NCI-H82 treated with DMSO at 0.1 percent for 48 hours (cell line): ENCODE data around the gene VPS8.

Source experiments
- DNase-seq: peaks from one replicate; lab custom pipeline; 2025; ENCODE audit not compliant: unreplicated experiment; lab: John Stamatoyannopoulos, UW

The VPS8 gene

DNA sequence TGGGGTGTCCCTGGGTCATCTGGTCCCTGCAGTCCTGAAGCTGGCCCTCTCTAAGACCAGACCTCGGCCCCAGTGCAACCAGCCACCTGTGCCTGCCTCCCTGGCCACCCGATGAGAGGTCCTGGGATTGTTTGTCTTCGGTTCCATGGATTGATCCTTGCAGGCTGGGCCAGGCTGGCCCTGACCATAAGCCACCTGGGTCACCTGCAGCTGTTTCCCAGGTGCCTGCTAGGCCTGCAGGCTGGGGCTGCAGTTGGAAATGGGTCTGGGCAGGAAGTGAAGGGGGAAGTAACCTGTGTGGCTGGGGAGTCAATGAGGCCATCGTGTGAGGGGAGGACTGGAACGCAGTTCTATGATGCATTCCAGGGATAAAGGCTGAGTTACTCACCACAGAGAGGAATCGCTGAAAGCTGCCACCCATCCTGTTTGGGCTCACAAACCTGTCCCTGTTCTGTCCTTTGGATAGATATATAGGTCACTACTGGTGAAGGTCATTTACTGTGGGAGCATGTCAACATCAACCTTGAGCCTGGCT, 30.9 kb upstream of the VPS8 start:
- DNase-seq, result no peak

DNA sequence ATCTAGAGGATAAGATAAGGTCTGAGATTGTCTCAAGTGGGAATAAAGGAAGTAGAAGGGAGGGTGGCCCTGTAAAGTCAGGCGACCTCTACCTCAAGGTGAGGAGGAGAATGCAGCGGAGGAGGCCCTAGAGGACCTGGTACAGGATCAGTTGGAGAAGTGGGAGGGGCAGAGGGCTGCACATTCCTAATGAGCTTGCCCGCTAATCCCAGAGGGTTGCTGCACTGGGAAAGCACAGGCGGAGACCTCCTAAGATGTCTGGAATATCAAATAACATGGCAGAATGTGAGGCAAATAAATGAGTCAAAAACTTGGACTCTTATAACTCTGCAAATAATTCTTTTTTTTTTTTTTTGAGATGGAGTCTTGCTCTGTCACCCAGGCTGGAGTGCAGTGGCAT, 30.2 kb upstream of the VPS8 start:
- peak; percentile 47 for DNase-seq

DNA sequence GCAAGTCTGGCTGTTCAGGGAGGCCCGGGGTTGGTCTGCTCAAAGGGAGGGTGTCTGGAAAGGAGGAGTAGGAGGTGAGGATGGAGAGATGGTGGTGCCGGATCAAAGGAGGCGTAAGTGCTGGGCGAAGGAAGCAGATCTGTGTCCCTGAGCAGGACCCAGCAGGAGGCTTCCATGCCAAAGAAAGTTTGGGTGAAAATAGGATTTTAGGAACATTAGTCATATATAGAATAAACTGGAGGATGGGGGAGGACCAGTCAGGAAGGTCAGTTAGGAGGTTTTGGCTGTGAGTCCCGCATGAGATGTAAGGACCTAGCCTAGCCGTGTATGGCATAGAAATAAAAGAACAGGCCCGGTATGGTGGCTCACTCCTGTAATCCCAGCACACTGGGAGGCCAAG, 28.6 kb upstream of the VPS8 start:
- DNase-seq, result no peak

DNA sequence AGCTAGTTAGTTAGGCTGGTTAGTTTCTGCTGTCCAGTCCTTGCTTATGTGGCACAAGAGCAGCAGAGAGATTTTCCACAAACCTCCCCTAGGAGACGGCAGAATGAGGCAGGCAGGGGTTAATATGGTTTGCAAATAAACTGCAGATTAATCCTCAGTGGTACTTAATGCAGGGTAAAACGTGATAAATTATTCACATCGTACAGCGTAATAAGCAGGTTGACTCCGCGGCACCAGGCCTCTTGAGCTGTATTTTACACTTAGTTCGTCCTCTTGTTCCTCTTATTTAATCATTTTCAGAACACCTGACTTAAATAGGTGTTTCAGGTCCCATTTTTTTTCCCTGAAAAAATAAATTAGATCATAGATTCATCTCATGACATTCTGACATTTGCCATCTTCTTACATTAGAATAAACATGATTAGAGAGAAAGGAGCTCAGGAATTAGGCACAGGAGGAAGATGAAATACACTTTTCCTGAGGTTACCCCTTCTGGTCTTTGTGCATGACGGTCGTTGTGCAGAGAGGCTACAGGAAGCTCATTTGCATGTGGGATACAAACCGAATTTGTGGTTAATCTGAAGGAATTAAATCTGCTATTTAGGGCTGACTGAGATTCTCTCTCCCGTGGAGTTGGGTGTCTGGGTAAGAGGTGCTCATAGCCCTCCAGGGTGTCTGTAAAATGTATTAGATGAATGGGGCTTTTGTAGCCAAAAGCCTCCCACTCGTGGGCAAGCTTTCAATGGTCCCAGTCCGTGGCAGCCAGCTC, 27.1 kb upstream of the VPS8 start:
- no peak for DNase-seq

DNA sequence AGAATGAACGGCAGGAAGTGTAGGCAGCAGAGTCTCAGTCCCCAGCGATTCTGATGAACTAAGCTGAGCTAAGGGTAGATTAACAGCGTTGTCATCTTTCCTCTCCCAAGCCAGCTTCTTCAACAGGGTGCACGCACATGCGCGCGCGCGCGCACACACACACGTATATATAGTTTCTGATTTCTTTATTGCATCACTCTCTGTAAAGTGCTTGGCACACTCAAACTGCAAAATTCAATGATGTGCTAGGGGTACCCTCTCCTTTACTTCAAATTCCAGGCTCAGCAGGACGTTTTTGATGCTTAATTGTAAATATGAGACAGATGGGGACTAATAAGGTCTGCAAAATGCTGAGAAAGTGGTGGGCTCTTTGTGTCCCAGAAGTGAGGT, 26.1 kb upstream of the VPS8 start:
- DNase-seq, result no peak

DNA sequence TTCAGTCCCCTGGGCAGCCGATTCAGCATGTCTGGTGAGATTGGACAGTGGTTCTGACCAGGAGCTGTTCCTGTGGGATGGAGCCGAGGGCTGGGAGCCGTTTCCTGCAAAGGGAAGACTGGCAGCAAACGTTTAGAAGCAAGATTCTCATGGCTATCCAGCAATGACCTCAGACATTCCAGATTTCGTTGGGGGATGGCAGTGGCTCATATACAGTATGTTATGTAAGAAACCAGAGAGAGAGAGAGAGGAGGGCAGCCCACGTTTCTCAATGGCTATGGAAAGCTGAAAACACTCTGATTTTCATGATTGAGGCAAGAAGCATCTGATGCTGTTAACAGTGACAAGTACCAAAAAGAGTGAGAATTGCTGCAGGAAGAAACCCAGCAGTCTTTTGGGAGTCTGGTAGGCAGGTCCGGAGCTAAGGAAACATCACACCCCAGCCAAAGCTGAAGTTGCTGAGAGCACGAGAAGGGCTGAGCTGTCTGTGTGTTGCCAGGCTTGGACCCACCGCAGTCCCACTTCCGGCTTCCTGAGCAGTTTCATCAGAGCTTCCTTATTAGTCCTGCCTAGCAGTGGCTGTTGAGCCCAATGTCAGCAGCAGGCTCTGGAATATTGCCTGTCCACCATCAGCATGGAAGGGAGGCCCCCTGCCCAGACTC, 25.6 kb upstream of the VPS8 start:
- no peak for DNase-seq

DNA sequence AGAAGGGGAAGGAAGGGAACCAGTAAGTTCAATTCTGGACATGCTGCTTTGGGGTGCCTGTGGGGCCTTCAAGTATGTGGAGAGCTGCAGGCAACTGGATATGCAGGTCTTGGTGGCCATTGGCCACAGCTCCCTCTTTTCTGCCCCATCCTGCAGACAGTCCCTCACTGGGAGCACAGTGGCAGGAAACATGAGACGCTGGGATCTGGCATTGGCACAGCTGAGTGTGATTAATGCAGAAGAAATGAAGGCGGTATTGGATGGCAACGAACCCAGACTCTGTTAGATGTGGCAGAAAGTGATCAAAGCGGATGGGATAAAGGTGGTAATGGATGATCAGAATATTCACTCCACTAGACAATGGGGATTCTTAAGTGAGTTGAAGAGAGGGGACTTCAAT, 23.2 kb upstream of the VPS8 start:
- DNase-seq, result no peak

DNA sequence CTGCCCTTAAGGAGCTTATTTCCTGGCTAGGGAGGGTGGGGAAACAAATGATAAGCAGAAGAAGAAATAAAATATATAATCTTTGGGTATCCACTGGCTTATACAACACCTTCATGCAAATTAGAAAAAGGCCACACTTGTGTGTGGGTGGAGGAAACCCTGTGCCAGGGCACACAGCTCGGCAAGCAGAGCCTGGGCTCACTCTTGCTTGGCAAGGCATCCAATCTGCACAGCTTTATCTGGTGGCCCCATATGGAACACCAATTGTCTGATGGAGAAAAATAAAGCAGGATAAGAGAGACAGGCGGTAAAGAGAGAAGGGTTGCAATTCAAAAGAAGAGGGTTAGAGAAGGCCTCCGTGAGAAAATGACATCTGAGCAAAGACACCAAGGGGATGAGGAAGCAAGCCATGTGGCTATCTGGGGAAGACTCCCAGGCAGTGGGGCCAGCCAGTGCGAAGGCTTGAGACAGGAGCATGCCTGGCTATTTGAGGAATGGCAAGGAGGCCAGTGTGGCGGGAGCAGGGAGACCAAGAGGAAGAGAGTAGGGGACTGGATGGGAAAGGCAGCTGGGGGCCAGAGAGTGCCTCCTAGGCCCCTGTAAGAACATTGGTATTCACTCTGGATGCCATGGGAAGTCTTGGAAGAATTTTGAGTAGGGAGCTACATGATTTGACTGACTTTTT, 22.5 kb upstream of the VPS8 start:
- no peak for DNase-seq

DNA sequence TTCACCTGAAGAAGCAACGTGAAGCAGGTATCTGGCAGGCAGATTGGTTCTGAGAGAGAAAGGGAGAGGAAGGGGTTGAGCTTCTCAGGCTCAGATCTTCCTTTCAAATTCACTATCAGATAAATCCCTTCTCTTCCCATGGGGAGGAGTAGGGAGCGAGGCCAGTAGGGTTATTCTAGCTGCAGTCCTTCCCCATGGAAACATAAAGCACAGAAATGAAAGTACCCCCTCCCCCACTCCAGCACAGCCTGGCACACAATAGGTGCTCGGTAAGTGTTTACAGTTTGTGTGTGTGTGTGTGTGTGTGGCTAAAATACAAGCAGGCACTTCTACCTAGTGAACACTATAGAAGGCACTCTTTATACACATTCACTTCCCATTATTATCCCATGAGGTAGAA, 20.8 kb upstream of the VPS8 start:
- no peak for DNase-seq

DNA sequence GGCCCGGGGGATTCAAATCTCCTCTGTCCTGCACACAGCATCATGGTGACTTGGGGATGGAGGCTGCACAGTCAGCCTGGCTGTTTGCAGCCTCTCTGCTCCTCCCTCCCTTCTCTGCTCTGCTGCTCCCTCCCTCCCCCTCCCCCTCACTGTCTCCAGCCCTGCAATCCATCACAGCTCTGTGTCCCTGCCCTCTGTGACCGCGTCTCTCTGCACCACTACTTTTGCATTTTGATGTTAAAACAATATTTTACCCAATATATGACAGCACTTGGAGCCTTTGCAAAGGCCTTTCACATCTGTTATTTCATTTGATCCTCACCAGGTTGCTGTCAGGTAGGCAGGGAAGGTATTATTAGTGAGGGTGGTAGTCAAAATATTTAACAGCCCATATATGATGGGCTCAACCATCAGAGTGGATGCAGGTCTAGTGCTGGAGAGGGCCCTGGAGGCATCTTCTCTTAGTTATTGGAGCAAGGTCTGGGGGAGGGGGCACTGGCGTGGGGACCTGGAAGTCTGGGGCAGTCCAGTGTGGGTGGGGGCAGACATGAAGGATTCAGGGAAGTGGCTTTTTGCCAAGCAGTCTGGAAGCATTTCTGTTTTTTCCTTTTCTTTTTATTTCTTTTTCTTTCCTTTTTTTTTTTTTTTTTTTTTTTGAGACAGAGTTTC, 16.3 kb upstream of the VPS8 start:
- no peak for DNase-seq

DNA sequence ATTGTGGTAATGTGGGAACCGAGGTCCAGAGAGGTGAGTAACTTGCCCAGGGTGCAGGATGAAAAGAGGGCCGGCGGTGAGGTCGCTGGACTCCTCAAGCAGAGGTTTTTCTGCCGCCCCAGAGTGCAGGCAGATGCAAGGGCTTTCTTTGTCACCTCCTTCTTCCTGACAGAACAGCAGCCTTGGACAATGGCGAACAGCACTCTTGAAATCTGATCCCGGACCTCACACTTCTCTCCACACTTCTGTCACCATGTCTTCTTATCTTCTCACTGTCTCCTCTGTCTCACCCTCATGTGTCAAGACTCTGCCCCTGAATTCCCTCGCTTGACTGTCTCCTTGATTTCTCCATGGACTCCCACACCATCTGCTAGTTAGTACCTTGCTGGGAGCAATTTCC, 15.4 kb upstream of the VPS8 start:
- no peak for DNase-seq

DNA sequence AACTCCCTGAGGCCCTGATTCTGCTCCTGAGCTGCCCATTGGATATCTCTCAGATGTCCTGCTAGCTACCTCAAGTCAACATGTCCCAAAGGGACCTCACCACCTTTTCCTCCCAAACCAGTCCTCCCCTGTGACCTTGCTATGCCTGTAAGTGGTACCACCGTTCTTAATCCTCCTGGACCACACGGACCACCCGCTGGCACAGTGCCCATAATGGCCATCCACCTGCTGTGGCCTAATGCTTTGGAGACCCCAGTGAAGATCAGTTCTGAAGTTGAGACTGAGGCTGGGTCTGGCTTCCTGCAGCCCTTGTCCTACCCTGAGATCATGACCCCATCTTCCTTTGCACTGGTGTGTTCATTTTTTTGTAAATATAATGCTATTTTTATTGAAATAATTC, 15.0 kb upstream of the VPS8 start:
- DNase-seq, result no peak

DNA sequence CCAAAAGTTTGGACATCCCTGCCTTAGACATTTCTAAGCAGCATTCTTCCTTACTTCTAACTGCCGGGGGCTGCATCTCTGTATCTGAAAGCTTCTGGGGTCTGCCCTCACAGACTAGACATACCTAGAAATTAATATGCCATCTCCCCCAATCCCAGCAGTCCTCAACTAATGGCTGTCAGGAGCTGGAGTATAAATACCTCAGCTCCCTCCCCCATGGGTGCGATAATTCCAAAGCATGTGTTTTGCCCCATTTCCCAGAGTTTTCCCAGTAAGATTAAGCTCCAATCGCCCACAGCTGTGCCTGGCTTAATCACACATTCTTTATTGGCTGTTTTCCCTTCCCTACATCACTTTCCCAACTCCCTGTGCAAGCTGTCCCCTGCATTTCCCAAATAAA, 13.8 kb upstream of the VPS8 start:
- DNase-seq, result no peak

DNA sequence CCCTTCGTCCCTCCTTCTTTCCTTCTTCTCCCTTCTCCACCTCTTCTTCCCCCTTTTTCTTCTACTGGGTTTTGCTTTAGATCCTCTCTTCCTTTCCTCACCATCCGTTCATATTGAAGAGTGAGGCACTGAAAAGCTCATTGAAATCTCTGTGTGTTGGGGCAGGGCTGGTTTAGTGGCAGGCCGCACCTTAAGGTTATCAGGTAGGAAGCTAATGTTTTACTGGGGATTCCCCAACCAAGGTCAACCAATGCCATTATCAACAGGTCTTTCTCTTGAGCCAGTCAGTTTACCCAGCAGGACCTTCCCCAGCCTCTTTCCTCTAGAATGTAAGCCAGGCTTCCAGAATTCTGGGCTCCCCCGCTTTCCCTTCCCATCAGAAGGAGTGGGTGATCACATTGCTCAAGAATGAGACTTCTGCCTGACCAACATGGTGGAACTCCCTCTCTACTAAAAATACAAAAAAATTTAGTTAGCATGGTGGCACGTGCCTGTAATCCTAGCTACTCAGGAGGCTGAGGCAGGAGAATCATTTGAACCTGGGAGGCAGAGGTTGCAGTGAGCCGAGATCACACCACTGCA, 11.5 kb upstream of the VPS8 start:
- DNase-seq, result no peak

DNA sequence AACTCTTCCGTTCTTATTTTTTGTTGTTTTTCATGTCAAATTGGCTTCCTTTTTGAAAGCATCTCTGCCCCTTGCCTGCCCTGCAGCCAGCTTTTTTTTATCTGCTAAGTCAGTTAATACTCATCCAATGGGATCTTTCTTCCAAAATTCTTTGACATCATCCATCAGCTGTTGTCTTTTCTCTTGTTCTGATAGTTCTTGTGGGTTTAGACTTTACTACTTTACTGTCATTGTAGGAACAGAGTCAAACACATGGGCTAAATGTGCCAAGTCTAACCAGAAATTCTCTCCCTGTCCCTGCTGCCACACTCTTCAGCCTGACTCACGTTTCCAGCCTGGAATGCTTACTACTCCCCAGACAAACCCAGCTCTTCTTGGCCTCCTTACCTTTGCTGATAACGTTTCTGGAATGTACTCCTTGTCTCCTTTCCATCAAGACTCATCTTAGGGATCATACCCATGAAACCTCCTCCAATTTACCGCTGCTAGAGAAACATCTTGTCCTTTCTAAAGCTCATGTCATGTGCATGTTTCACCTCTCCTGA, 10.7 kb upstream of the VPS8 start:
- no peak for DNase-seq

DNA sequence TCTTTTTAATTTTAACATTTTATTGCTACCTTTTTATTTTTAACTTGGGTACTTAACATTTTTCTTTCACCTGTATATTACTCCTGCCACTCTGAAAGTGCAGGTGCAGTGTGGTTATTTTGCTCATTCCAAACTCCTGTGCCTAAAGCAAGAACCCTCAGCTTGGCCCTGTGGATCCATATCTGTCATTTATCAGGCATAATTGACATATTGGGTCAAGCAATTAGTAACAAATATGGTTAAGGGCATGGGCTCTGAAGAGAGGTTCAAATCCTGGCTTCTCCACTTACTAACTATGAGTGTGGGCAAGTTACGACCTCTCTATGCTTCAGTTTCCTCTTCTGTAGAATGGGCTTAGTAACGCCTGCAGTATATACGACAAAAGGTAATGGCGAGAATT, 9.8 kb upstream of the VPS8 start:
- DNase-seq, result no peak

DNA sequence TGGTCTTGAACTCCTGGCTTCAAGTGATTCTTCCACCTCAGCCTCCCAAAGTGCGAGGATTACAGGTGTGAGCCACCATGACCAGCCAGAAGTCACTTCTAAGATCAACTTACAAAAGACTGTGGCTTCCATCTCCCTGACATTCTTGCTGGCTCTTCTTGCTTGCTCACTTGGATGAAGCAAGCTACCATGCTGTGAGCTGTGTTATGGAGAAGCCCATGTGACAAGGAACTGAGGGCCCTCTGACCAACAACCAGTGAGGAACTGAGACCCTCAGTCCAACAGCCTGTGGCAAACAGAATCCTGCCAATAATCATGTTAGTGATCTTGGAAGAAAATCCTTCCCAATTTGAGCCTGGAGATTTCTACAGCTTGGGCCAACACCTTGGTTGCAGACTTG, 7.2 kb upstream of the VPS8 start:
- DNase-seq, result no peak

DNA sequence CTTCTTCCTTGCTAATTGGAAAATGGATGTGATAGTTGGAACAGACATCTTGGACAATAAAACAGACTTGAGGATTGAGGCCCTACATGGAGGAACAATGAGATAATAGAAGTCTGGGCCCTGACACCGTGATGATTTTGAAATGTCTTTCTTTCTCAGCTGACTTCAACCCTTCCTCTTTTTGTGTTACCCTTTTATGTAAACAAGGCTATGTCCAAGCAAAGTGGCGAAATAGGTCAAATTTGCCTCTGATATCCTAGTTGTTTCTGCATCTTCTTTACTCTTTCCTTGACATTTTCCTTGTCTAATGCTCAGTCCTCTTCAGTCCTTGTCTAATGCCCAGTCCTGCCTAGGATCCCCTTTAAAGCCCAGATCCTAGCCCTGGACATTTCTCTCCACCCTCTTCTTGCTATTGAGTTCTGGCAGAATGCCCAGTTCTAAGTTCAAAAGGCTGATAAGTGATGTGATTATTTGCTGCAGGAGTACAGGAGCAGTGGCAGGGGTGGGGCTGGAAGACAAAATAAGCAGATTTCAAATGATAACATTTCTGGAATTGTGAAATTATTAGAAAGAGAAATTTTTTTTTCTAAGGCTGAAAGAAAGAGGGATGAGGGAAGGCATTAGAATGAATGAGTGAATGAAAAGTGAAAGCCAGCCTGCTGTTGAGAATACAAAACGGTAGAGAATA, 6.5 kb upstream of the VPS8 start:
- peak; percentile 34 for DNase-seq

DNA sequence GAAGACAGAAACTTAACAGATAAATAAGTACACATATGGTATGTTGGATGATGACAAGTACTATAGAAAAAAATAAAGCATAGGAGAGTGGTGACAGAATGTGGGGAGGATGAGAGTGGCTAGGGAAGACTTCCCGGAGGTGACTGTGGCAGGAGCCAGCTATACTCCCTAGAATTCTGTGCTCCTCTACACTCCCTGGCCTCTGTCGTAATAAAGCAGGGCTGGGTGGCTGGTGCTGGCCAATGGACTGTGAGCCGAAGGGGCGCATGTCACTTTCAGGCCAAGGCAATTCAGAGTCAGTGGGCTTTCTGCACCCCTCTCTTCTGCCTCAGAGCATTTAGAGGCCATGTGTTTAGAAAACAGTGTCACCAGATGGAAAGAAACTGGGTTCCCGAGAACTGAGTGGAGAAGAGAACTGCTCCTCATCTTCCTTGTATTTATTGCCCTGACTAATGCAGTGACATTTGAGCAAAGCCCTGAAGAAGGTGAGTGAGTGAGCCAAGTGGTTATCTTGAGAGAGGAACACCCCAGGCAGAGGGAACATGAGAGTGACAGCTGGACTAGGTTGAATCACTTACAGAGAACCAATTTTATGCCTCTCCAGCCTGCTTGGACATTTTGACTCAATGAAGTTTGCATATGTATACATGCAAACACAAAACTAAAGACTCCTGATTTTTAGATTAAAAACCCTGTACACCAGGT, 5.2 kb upstream of the VPS8 start:
- DNase-seq, result no peak

DNA sequence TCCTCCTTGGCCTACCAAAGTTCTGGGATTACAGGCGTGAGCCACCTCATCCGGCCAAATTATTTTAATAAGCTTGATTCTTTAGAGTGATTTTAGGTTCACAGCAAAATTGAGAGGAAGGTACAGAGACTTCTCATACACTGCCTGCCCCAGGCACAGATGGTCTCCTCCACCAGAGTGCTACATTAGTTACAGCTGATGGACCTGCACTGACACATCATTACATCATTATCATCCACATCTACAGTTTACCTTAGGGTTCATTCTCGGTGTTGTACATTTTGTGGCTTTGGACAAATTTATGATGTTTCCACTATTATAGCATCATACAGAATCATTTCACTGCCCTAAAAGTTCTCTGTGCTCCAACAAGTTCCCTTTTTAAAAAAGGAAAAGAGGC, 4.4 kb upstream of the VPS8 start:
- DNase-seq, result no peak
